MCF 10A (cell line): ENCODE data around the gene LCAT. TPM values are rescaled to one million over a fixed set of nuclear protein-coding genes. Genes with fewer than 3 reads are reported as not detected.

Experiments
- BruUV-seq: library from RNA; stranded (reverse); fragments of 400-500 nt; replicated peaks from 2 replicates; lab custom pipeline; 2021; lab: Mats Ljungman, UMichigan
- CTCF ChIA-PET: fragments of 300-600 bp; sonication (Branson Sonifier 250); formaldehyde crosslinking; extraction: SDS; loops from one replicate; lab custom pipeline; 2021; ENCODE audit warnings: antibody characterized with exemption, inconsistent platforms; lab: Yijun Ruan, JAX
- POLR2A ChIA-PET: fragments of 300-600, 350-650 bp; sonication (Branson Sonifier 250); formaldehyde crosslinking; extraction: SDS; loops from one replicate; lab custom pipeline; 2020; ENCODE audit warnings: antibody characterized with exemption, inconsistent platforms; lab: Yijun Ruan, JAX
- DNase-seq: peaks from one replicate; pipeline ENCODE4 v3.0.0-alpha.2; 2018; ENCODE audit not compliant: unreplicated experiment
- H3K27ac Mint-ChIP-seq: one replicate; pipeline ENCODE4 v1.8.0; 2022; ENCODE audit warnings: mild to moderate bottlenecking, low read depth, mixed read lengths; ENCODE audit not compliant: unreplicated experiment
- H3K27me3 Mint-ChIP-seq: one replicate; pipeline ENCODE4 v1.8.0; 2022; ENCODE audit warnings: mixed read lengths; ENCODE audit not compliant: insufficient read depth, unreplicated experiment
- H3K36me3 Mint-ChIP-seq: one replicate; pipeline ENCODE4 v1.8.0; 2022; ENCODE audit warnings: mild to moderate bottlenecking, moderate library complexity, mixed read lengths; ENCODE audit not compliant: insufficient read depth, unreplicated experiment
- H3K4me1 Mint-ChIP-seq: one replicate; pipeline ENCODE4 v1.8.0; 2022; ENCODE audit warnings: mixed read lengths; ENCODE audit not compliant: insufficient read depth, unreplicated experiment
- H3K4me3 Mint-ChIP-seq: one replicate; pipeline ENCODE4 v1.8.0; 2022; ENCODE audit warnings: mild to moderate bottlenecking, moderate library complexity, mixed read lengths; ENCODE audit not compliant: unreplicated experiment
- H3K9me3 Mint-ChIP-seq: one replicate; pipeline ENCODE4 v1.8.0; 2022; ENCODE audit warnings: mixed read lengths; ENCODE audit not compliant: unreplicated experiment
- CTCF ChIP-seq: fragments of 200-600 bp; IDR thresholded peaks from one replicate; pipeline ENCODE4 v1.8.0; 2022; ENCODE audit warnings: antibody characterized with exemption, mild to moderate bottlenecking; ENCODE audit not compliant: unreplicated experiment
- intact Hi-C: fragments of 100-400 bp; cut with micrococcal nuclease; formaldehyde crosslinking; loops from 2 replicates; pipeline ENCODE4 v1.14.1; 2022
- total RNA-seq: library from RNA; stranded (reverse); gene quantifications from 2 replicates; pipeline ENCODE4 v1.2.3, GENCODE V29; 2022

The LCAT gene
- total RNA-seq, 1 experiment from 2014 or later = 35.3 TPM

- Mint-ChIP-seq H3K4me1 (no peaks in the 10 kb centered on the region), H3K9me3 (no peaks in the 10 kb centered on the region), H3K4me3 (no peak overlapping the region), H3K36me3 (peaks cover 9% of the 10 kb centered on the region), H3K27me3 (no peaks in the 10 kb centered on the region), H3K27ac (no peak overlapping the region)
- no peak for TF ChIP-seq CTCF
- POLR2A ChIA-PET = interaction anchor here (0.6 to 3.6 kb wide), 2 partner anchors 9 to 55 kb away, joined by 3 to 21 read pairs; no protein-coding TSS in a partner anchor
- no TSS peak for BruUV-seq
- intact Hi-C loops = loop anchor here (5.0 kb wide), 1 partner anchor 94 kb away; no protein-coding TSS in a partner anchor
- no peak for DNase-seq
- CTCF ChIA-PET = interaction anchor here (0.6 to 6.1 kb wide), 9 partner anchors 11 to 1322 kb away, joined by 3 to 67 read pairs (median 4); partner anchors contain the start of gene NRN1L
Observed at GRCh38 chr16:67926181-67926750, 17.7 kb downstream of the LCAT start.

- H3K4me3 Mint-ChIP-seq = no peak overlapping the region
- CTCF ChIA-PET = interaction anchor here (0.6 to 6.1 kb wide), 9 partner anchors 11 to 631 kb away, joined by 3 to 67 read pairs (median 3); partner anchors contain the start of gene NRN1L
- intact Hi-C loops = no loop called here
- BruUV-seq = no TSS peak
- H3K9me3 Mint-ChIP-seq = no peaks in the 10 kb centered on the region
- no peak for DNase-seq
- H3K4me1 Mint-ChIP-seq = no peaks in the 10 kb centered on the region
- no peaks in the 10 kb centered on the region for H3K27me3 Mint-ChIP-seq
- no peak overlapping the region for H3K27ac Mint-ChIP-seq
- TF ChIP-seq CTCF = no peak
- POLR2A ChIA-PET = interaction anchor here (0.5 to 3.6 kb wide), 2 partner anchors 11 to 452 kb away, joined by 3 to 21 read pairs; no protein-coding TSS in a partner anchor
- H3K36me3 Mint-ChIP-seq = peaks cover 12% of the 10 kb centered on the region
Observed at GRCh38 chr16:67924140-67924906, 19.6 kb downstream of the LCAT start.

GRCh38 chr16:67923414-67924116, 20.4 kb downstream of the LCAT start:
- no TSS peak for BruUV-seq
- ChIA-PET CTCF (interaction anchor here (0.7 to 2.5 kb wide), 6 partner anchors 19 to 404 kb away, joined by 3 to 11 read pairs (median 4); no protein-coding TSS in a partner anchor), POLR2A (interaction anchor here (1.5 to 3.6 kb wide), 2 partner anchors 11 to 30 kb away, joined by 3 to 21 read pairs; no protein-coding TSS in a partner anchor)
- no peaks in the 10 kb centered on the region for H3K9me3 Mint-ChIP-seq
- H3K27me3 Mint-ChIP-seq = no peaks in the 10 kb centered on the region
- TF ChIP-seq CTCF = no peak
- H3K27ac Mint-ChIP-seq = no peak overlapping the region
- intact Hi-C loops = no loop called here
- H3K4me1 Mint-ChIP-seq = no peaks in the 10 kb centered on the region
- no peak for DNase-seq
- H3K36me3 Mint-ChIP-seq = peaks cover 13% of the 10 kb centered on the region
- no peak overlapping the region for H3K4me3 Mint-ChIP-seq
